ENCODE results near the gene INPP5E.

INPP5E gene

DNA sequence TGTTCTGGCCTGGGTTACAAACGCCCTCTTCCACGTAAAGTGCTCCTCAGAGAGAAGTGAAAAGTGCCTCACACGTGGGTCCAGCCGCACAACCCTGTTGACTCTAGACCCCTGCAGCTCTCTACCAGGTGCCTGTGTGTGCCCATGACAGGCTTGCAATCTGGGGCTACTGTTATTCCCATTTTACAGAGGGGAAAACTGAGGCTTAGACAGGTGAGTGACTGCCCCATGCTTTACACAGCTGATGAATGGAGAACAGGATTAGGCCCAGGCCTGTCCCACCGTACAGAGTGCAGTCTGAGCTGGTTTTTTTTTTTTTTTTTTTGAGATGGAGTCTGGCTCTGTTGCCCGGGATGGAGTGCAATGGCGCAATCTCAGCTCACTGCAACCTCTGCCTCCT is 6.2 kb upstream of the INPP5E start:
- no peak for DNase-seq

DNA sequence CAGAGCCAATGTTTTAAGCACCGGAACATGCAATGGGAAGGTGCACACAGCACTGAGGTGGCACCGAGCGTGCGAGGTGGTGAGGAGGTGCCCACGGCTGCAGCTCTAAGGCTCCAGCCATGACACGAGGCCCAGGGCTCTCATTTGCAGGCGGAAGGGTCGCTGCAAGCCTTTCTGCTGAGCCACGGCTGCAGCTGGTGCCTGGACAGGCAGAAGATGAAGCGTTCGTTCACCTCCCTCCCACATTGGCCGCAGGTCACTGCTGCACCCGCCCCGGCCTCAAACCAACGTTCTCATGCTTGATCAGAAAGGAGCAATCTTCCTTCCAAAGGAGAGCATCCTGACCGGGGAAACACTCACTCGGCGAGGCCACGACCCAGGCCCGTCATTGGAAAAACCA is 4.5 kb upstream of the INPP5E start:
- DNase-seq, result no peak

GRCh38 chr9:136443687-136444086 is 4.0 kb upstream of the INPP5E start:
- DNase-seq, result no peak

DNA sequence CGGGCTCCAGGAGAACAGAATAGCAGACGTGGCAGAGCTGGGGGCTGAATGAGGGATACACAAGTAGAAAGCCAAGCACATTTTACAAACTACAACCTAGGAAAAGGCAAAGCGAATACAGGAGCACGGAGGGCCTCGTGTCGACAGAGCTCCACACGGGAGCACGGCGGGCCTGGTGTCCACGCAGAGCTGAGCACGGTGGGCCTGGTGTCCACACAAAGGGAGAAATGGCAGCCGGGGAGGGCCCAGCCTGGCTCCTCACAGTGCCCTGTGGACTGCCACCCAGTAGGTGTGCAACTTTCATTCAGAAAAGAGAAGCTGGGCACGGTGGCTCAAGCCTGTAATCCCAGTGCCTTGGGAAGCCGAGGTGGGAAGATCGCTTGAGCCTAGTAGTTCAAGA is 3.4 kb upstream of the INPP5E start:
- DNase-seq, result no peak

DNA sequence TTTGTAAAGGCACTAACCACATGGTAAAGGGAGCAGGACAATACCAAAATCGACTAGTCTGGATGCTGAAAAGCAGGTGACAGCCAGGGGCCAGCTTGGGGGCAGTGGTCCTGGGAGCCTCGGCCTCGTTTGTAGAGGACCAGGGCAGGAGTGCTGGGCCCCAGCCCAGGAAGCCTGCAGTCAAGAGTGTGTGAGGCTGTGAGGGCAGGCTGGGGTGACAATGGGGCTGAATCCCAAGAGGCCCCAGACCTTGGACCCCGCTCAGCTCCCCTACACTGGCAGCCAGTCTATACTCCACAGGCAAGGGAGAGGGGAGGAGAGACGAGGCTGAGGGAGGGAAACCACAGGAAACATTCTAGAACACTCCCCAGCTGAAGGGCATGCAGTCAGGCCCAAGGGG is 2.6 kb upstream of the INPP5E start:
- DNase-seq, result no peak

GRCh38 chr9:136441681-136442245 is 2.1 kb upstream of the INPP5E start:
- no peak for DNase-seq

GRCh38 chr9:136441191-136441680 is 1.6 kb upstream of the INPP5E start:
- no peak for DNase-seq

- peak; percentile 44 for DNase-seq
Measured at GRCh38 chr9:136438548-136439480, 831 bp downstream of the INPP5E start.

DNA sequence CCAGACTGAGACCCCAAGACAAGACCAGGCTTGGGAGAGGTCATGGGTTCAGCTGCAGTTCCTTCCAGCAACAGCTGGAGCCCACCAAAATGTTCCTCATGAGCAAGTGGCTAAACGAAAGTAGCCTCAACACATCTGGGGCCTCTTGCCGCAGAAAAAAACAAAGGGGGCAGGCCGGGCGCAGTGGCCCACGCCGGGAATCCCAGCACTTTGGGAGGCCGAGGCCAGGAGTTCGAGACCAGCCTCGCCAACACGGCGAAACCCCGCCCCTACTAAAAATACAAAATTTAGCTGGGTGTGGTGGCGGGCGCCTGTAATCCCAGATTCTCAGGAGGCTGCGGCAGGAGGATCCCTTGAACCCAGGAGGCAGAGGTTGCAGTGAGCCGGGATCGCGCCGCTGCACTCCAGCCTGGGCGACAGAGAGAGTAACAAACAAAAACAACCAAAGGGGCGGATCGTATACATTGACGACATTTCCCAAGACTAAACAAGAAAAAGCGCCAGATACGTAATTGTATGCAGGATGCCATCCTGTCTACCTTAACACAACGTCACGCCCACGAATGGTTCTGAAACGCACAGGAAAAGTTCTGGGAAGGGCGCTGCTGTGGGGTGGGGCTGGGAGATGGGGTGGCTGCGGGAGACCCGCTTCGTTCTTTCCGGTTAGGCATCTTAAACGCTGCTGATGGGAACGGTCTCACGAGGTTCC is 1.7 kb downstream of the INPP5E start:
- DNase-seq, result no peak

DNA sequence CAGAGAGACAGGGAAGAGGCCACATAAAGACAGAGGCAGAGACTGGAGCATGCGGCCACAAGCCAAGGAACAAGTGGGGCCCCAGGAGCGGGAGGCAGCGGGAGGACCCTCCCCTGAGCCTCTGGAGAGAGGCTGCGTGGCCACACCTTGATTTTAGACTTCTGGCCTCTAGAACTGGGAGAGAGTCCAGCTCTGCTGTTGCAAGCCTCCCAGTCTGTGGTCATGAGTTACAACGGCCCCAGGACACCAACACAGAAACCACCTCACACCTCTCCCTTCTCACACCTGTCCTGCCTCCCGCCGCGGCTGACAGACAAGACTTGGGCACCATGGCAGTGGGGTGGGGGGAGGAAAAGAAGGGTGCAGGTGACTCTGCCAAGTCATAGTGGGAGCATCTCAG is 2.2 kb downstream of the INPP5E start:
- no peak for DNase-seq

DNA sequence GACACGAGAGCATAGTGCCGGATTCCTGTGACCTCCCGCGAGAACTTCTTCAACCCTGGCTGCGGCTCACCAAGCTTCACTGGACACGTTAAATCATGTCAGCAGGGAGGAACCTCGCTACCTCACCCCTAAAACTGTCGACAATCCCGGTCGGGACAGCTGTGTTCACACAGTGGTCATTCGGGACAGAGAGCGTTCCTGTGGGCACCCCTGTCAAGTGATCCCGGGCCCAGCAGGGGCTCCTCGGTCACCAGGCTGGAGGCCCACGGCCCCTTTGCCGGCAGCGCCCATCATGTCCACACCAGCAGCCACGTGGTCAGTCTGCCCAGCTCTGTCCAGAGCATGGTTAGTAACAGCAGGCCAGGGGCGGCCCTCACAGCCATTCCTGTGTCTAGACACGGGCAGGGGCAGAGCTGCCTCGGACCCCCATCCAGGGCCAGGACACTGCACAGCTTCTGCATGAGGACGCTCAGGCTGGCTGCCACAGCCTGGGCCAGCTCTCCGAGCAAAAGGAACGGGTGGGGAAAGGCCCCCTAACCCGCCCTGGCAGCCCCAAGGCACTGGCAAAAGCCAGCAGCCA is 3.5 kb downstream of the INPP5E start:
- DNase-seq, result no peak

DNA sequence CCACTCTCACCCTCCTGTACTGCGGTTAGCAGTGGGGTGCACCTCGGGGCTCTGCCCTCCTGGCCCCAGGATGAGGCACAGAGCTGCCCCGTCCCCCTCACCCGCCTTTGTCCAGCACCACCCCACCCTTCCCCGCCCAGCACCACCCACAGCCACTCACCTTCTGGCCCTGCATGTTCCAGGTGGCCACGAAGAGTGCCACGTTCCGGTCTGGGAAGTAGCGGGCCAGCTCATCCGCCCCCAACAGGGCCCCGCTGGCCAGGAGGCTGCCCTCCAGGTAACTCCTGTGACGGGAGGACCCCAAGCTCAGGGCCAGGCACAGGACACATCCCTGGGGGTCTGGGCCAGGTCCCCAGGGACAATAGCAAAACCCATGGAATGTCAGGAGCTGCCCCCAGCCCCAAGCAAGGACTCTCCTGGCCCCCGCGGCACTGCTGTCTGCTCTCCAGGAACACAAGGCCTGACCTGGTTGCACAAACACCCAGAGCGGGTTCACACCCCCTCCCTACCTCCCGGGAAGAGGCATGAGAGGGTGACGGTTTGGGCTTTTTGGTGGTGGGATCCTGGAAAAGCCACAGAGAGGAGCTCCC is 5.0 kb downstream of the INPP5E start:
- DNase-seq, result no peak

DNA sequence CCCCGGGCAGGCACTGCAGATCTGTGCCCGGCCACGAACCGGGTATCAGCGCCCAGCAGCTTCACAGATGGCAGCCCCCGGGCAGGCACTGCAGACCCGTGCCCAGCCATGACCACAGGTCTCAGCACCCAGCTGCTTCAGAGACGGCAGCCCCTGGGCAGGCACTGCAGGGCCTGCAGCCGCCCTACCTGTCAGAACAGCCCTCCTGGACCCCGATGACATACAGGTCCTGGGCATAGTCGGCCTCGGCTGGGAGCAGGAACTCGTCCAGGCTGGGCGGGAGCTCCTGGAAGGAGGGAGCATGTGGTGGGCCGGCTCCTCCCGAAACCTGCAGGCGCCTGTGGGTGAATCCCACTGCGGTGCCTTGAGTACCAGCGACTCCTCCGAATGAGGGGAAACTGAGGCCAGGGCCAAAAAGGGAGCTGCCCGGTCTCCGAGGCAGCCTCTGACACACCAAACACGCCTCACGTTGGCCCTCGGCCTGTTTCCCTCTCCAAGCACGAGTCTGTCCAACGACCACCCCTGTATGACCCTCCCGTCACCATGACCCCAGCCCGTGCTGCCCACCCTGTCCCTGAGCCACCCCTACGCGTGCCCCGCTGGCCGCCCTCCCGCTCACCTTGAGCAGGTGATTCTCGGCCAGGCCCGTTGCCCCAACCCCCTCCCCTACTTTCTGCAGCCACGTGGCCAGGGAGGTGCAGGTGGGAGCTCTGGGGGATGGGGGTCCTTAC is 5.6 kb downstream of the INPP5E start:
- no peak for DNase-seq

- DNase-seq, result no peak
Measured at GRCh38 chr9:136433043-136433715, 6.5 kb downstream of the INPP5E start.

GRCh38 chr9:136432591-136432990 is 7.1 kb downstream of the INPP5E start:
- DNase-seq, result no peak

DNA sequence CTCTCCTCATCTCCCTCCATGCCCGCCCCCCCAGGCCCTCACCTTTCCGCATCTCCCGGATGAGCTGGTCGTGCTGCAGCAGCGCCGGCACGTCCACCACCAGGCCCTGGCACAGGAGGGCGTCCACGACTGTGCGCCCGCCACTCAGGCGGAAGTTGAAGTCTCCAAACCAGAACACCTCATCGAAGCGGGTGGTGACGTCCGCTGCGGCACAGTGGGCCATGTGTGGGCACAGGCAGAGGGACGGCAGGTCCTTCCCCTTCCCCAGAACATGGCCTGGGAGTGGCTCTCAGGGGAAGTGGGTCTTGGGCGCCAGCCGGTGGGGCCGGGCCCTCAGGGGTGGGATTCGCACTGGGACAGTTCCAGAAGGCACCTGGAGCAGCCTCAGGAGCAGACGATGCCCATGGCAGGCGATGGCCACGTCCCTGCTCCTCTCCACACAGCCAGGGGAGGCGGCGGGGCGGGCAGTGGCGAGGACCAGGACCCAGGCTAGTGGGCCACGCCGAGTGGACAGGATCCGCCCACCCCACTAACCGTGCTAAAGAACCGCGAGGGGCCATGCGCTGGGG is 7.8 kb downstream of the INPP5E start:
- no peak for DNase-seq

- no peak for DNase-seq
Measured at GRCh38 chr9:136430588-136431234, 8.9 kb downstream of the INPP5E start.

GRCh38 chr9:136429683-136430491 is 9.8 kb downstream of the INPP5E start:
- DNase-seq, result no peak

DNA sequence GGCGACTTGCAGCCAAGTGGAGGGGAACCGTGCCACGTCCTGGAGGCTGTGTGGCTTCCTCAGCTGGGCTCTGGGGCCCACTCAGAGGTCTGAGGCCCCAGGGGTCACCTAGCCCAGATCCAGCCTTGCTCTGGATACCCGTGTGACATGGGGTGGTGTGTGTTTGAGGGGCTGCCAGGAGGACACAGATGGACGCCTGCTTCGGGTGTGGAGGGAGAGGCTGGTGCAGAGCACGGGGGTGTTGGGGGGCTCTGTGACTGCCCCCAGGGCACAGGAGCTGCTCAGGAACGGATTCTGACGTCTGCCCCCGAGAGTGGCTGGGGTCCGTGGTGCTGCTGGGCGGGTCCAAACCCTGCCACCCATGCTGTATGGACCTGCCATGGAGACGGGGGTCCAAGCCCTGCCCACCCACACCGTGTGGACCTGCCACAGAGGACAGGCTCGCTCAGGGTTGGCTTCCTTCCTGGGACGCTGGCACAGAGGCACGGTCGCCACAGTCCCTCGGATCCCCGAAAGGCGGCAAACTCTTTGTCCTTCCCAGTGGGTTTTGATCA is 10.5 kb downstream of the INPP5E start:
- no peak for DNase-seq
